Stimulated activated CD4-positive, alpha-beta T cell treated with anti-CD3 and anti-CD28 coated beads, TNF-alpha, amount 100 ng/mL, for 48 hours (primary cell): ENCODE measurements around the gene EDN2.

Experiments used
- DNase-seq, 3 donors: peaks; one replicate each; pipeline ENCODE4 v3.0.0-alpha.2; 2020; ENCODE audit warnings: low read depth in 3 of 3

Gene EDN2

DNA sequence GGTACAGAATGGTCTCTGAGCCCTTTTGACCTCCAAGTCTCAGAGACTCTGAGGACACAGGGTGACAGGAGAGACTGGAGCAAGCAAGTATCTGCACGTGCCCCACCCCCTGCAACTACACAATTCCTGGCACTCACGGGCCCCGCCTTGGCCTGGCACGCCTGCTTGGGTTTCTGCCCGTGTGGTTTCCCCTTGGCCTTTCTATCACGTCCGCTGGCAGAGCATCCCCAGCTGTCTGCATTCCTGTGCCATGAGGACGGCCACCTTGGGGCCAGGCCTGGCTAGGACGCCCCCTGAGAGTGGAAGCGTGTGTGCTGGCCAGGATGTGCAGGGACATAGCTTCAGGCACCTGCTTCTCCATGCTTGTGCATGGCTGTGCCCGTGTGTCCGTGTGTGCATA is 14.3 kb upstream of the EDN2 start:
- no peak for DNase-seq

DNA sequence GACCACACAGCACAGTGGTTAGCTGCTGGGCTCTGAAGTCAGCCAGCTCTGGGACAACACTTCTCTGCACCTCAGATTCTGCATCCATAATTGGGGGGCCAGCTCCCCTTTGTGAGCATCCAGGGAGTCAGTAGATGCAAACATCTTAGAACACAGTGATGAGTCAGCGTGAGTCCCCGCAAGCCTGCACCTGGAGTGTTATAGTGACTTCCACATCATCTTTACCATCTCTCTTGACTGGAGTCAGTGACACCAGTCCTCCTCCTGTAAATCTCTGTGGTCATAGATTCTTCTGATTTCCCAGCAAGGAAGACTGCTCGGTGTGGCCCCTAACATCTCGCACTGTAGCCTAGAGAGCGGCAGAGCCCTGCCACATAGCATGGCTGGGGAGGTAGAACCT is 13.9 kb upstream of the EDN2 start:
- DNase-seq: no peak

GRCh38 chr1:41497461-41498030 is 13.1 kb upstream of the EDN2 start:
- DNase-seq: no peak

GRCh38 chr1:41497056-41497440 is 12.6 kb upstream of the EDN2 start:
- DNase-seq: no peak

GRCh38 chr1:41496080-41497055 is 11.9 kb upstream of the EDN2 start:
- peak; percentile 31 to 60 (median 34) for DNase-seq

DNA sequence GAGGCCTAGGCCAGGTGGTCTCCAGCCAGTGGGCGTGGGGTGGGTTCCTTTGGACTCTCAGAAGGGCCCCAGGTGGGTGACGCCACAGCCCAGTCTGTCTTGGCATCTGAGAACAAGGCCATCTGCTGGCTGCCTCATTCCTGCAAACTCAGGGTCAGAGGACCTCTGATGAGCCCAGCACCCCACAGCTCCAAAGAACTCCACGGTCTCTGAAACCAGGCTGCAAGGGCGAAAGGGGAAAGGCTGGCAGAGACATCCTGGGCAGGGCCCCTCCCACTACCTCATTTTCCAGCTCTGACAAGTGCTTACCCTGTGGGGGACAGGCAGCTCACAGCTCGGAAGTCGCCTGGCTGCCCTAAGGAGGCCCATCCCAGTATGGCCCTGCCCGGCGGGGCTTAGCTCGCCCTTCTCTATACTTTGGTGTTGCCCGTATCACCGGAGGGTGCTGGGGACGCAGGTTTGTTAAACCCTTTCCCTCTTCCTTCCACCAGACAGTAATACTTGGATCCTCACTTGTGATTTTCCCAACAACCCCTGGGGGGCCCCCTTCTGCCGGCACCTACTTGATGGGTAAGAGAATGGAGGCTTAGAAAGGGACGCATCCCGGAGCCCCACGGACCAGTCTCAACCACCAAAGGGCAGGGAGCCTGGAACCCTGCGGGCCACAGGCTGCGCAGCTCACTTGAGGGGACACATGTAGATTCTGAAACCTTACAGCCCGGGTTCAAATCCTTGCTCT is 10.9 kb upstream of the EDN2 start:
- DNase-seq: peak in 1 of 3 donors; percentile 14

GRCh38 chr1:41494351-41495209 is 10.1 kb upstream of the EDN2 start:
- no peak for DNase-seq

DNA sequence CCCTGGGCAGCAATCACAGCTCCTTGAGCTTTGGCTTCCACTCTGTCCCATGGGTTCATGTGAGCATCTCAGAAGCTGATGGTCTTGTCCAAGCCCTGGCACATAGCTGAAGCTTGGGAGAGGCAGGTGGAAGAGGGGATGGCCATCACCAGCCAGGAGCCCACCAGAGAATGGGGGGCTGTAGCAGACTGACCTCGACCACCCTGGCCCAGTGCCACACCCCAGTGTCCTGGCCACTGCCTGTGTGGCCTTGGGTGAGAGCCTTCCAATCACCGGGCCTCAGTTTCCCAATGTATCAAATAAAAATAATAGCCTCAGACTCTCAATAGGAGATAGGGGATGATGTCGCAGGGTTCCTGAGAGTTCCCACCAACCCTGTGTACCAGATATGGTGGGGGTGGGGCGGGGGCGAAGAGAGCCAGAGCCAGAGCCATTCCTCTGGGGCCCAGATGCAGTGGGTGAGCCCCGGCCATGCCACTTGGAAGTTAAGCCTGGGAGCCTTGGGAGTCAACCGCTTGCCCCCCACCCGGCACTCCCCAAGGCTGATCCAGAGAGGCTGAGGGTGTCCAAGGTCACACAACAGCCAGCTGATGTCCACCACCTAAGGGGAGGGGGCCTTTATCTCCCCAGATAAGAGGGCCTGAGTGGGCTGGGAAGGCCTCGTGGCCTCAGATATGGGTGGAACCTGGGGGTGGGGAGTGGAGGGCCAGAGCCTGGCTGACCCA is 9.3 kb upstream of the EDN2 start:
- DNase-seq: no peak

DNA sequence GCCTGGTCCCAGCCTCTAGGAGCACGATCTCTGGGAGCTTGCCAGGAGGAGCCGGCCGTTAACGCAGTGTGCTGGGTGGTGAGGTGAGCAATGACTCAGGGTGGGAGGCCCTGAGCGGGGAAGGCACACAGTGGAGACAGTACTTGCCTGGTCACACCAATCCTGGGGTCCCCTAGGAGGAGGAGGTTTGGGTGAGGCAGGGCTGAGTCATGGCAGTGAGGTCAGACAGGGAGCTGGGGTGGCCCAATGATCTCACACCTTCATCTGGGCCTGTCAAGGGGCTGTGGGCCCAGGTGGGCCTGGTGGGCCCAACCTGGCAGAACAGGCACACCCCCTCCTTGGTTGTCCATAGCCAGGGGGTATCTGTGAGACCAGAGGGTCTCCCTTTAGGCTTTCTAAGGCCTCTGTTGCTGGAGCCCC is 8.6 kb upstream of the EDN2 start:
- DNase-seq: peak in 1 of 3 donors; percentile 22

DNA sequence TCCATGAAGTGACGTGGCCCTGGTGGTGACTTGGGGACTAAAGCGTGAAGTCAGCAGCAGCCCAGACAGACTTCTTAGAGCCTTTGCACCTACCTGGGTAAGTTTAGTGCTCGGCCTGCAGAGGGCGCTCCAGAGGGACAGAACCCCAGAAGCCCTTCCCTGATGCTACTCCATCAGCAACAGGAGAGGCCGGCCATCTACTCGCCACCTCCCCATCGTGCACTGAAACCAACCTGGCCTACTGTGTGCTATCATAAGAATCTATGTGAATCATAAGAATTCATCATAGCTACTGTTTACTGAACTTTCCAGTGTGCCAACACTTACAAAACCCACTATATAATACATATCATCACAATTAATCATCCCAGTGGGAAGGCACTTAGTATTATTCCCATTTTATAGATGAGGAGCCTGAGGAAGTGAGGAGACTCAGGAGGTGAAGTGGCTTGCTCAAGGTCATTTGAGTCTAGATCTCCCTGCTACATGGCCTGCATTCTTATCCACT is 7.9 kb upstream of the EDN2 start:
- DNase-seq: peak; percentile 16 to 50 (median 39)

DNA sequence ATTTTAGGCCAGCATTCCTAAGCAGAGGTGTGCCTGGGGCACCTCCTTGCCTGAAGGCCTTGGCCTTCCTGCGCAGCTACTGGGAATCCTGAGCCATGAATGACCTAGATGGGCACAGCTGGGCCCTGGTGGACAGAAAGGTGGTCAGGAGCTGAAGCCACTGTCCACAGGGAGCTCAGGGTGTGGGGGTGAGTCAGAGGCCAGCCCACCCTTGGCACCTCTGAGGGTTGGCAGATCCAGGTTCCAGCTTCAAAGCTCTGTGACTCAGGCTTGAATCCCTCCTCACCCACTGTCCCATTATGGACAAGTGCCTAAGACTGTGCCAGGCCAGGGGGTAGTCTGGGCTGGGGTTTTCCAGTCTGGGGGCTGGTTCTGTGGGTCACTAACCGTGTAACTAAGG is 6.4 kb upstream of the EDN2 start:
- no peak for DNase-seq

GRCh38 chr1:41489561-41489960 is 5.1 kb upstream of the EDN2 start:
- no peak for DNase-seq

DNA sequence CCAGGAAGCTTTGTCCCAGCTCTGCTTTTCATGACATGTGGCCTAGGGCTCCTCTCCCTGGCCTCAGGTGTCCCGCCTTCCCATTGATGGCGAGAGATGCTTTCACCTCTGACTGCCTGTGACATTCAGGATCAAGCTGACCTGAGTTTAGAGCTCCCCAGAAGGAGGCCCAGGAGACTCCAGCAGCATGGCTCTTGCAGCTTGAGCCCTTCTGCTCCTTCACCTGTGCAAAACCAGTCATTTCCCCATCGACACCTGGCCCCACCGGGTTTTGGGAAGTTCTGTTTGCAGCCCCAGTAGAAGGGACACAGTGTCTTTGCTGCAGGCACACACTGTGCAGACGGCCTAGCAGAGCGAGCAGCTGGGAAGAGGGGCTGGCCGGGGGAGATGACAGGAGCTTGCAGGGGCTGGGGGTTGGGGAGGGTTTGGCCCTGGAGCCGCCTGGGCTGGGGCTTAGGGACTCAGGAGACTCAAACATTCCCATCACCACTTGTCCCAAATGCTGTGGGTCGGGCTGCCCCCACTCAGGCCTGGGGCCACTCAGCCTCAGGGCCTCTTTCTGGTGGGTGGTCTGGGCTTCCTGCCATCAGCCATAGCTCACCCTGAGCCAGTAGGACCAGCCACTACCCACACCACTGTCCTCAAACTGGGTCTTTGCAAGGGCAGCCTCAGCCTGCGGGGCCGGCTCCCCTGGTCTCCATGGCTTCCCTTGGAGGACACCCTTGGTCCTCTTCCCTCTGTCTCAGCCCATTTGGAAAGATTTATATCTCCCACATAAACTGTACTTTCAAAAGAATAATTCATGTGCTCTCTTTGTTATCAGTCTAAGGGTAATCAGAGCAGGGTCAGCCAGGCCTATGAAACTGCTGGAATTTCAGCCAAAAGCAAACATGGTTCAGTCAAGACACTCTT is 3.8 kb upstream of the EDN2 start:
- no peak for DNase-seq

- no peak for DNase-seq
Measured at GRCh38 chr1:41487126-41488039, 2.9 kb upstream of the EDN2 start.

DNA sequence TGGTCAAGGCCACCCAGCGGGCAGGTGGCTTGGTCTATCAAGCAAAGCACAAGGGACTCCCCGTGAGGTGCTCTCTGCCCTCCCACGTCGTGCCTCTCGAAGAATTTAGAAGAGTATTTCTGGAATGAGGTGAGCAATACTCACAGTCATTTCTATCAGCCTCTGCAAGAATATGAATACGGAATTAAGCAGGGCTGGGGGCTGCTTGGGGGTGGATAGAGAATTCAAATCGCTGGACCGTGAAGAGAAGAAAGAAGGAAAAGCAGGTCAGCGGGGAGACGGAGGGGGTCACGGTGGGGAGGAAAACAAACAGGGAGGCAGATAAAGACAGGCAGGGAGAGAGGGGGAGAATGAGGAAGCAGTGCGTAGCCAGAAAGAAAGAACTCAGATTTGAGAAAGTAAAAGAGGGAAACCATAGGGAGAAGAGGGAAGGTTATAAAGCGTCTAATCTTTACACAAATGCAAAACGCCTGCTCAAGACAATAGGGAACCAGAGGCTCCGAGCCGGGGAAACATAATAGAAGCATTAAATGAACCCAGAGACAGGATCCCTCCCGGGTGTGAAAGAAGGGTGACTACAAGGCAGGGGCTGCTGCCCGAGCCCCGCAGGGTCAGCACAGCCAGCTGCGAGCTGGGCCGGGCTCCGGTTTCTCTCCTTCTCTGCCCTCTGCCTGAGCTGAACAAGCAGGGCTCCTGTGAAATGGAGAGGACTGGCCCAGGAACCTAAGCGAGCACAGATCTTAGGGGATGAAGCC is 2.1 kb upstream of the EDN2 start:
- DNase-seq: no peak

DNA sequence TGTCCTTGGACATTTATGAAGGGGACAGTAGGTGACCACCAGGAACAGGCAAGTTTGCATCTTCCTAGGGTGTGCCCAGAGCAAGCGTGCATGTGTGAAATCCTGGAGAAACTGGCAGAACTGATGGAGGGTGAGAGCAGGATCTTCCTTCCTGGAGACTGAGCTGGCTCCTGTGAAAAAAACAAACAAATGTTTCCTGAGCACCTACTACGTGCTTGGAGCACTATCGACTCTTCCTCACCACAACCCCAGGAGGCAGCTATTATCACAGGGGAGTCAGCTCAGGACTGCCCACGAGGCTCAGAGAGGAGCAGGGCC is 1.5 kb upstream of the EDN2 start:
- no peak for DNase-seq

DNA sequence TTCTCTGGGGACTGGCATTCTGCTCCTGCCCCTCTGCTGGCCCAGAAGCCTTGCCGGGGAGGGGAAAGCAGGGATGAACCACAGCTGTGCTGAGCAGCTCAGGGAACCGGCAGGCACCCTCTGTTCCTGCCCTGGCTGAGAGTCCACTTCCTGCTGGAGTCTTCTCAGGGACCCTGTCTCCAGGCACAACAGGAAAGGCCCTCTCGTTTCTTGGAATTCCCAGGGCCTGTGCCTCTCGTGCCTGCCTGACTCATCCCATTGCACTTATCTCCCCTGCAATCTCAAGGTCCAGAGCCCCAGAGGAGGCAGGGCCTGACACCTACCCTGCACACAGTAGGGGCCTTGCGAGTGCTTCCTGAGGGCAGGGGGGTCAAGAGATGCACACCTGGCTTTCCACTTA is 1.1 kb upstream of the EDN2 start:
- DNase-seq: no peak

DNA sequence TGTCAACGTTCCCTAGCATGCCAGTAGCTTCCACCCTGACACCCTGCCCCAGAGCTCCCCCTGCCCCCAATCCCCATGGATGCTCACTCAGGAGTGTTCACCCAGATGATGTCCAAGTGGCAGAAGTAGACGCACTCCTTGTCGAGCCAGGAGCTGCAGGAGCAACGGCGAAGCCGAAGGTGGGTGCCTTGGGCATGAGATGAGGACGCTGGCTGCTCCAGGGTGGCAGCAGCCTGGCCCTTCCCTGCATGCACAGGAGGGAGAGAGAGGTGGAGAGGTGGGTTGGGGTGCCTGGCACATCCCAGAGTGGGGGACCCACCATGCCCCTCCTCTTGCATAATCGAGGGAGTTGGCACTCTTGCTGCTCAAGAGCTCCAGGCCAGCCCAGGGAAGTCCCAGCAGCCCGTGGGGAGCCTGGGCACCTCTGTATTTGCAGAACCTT is 502 bp downstream of the EDN2 start:
- no peak for DNase-seq
